DOHH2 (cell line): Measurements from ENCODE around the gene C12orf75.

Experiments
- CTCF ChIP-seq: fragments of 200-600 bp; sonication (generic); IDR thresholded peaks from one replicate; pipeline ENCODE4 v1.5.1; 2014; ENCODE audit warnings: antibody characterized with exemption, mild to moderate bottlenecking, low read depth, low read length; ENCODE audit not compliant: poor library complexity, severe bottlenecking
- EZH2phosphoT487 ChIP-seq: fragments of 200-600 bp; sonication (generic); IDR thresholded peaks from 2 replicates; pipeline ENCODE4 v1.6.1; 2017; ENCODE audit warnings: borderline replicate concordance, mild to moderate bottlenecking, antibody characterized with exemption, low read length, moderate library complexity, mixed read lengths

DNA sequence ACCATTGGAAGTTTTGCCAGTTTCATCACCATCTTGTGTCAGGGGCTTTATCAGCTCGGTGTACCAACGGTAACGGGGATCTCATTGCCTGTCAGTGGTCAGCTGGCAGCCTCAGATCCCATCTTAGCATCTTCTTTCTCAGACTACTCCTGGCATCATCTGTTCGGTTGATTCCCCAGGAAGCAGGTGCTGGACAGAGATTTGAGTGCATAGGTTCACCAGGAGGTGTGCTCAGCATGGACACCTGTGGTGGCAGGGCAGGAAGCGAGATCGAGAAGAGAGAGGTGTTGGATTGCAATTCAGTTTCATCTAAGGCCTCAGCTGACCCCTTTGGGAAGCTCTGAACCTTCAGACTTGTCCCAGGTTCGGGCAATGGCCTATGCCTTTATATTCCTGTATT is 76.0 kb downstream of the C12orf75 start:
- TF ChIP-seq CTCF (no peak), EZH2phosphoT487 (no peak)
